ENCODE data around the gene ZFAND3.
"Not testable (repeated sequence)": the region's sequence is repeated elsewhere in the genome, so short reads cannot be mapped to it uniquely, and the experiment has no call there.

Gene ZFAND3

GRCh38 chr6:38015341-38015740 lies 195.8 kb downstream of the ZFAND3 start:
- no peak for DNase-seq

- DNase-seq, result no peak
These were observed 197.3 kb downstream of the ZFAND3 start for GRCh38 chr6:38016824-38017223.

- DNase-seq, result no peak
These were observed 199.2 kb downstream of the ZFAND3 start for GRCh38 chr6:38018755-38019165.

GRCh38 chr6:38020593-38020992 lies 201.1 kb downstream of the ZFAND3 start:
- no peak for DNase-seq

GRCh38 chr6:38021029-38021428 lies 201.5 kb downstream of the ZFAND3 start:
- no peak for DNase-seq

- DNase-seq, result no peak
These were observed 202.0 kb downstream of the ZFAND3 start for GRCh38 chr6:38021571-38021970.

- DNase-seq, result no peak
These were observed 203.2 kb downstream of the ZFAND3 start for GRCh38 chr6:38022688-38023087.

GRCh38 chr6:38024908-38025307 lies 205.4 kb downstream of the ZFAND3 start:
- DNase-seq, result no peak

GRCh38 chr6:38025451-38025850 lies 205.9 kb downstream of the ZFAND3 start:
- no peak for DNase-seq

GRCh38 chr6:38027685-38028373 lies 208.3 kb downstream of the ZFAND3 start:
- DNase-seq, result no peak

GRCh38 chr6:38030380-38030779 lies 210.9 kb downstream of the ZFAND3 start:
- no peak for DNase-seq

GRCh38 chr6:38032797-38033196 lies 213.3 kb downstream of the ZFAND3 start:
- DNase-seq, result no peak

- no peak for DNase-seq
These were observed 214.0 kb downstream of the ZFAND3 start for GRCh38 chr6:38033442-38033982.

GRCh38 chr6:38034274-38034914 lies 214.9 kb downstream of the ZFAND3 start:
- DNase-seq, result no peak

GRCh38 chr6:38035478-38035877 lies 216.0 kb downstream of the ZFAND3 start:
- no peak for DNase-seq

- DNase-seq, result no peak
These were observed 220.0 kb downstream of the ZFAND3 start for GRCh38 chr6:38039502-38039901.

- no peak for DNase-seq
These were observed 220.7 kb downstream of the ZFAND3 start for GRCh38 chr6:38040254-38040653.

GRCh38 chr6:38043259-38043753 lies 223.8 kb downstream of the ZFAND3 start:
- no peak for DNase-seq

- no peak for DNase-seq
These were observed 226.3 kb downstream of the ZFAND3 start for GRCh38 chr6:38045701-38046305.

GRCh38 chr6:38047562-38047961 lies 228.0 kb downstream of the ZFAND3 start:
- no peak for DNase-seq

- not testable (repeated sequence) for DNase-seq
These were observed 230.4 kb downstream of the ZFAND3 start for GRCh38 chr6:38049861-38050397.

GRCh38 chr6:38051819-38052434 lies 232.4 kb downstream of the ZFAND3 start:
- no peak for DNase-seq
